ENCODE results near the gene CDADC1. TPM values are rescaled to one million over a fixed set of nuclear protein-coding genes. Genes with fewer than 3 reads are reported as not detected.

CDADC1 gene
- total and polyA plus RNA-seq, 2 of the 13 experiments (the other 11 are each of a cell fraction or from before 2014, with no cell fraction given), result 2.4 to 9.0 TPM

DNA sequence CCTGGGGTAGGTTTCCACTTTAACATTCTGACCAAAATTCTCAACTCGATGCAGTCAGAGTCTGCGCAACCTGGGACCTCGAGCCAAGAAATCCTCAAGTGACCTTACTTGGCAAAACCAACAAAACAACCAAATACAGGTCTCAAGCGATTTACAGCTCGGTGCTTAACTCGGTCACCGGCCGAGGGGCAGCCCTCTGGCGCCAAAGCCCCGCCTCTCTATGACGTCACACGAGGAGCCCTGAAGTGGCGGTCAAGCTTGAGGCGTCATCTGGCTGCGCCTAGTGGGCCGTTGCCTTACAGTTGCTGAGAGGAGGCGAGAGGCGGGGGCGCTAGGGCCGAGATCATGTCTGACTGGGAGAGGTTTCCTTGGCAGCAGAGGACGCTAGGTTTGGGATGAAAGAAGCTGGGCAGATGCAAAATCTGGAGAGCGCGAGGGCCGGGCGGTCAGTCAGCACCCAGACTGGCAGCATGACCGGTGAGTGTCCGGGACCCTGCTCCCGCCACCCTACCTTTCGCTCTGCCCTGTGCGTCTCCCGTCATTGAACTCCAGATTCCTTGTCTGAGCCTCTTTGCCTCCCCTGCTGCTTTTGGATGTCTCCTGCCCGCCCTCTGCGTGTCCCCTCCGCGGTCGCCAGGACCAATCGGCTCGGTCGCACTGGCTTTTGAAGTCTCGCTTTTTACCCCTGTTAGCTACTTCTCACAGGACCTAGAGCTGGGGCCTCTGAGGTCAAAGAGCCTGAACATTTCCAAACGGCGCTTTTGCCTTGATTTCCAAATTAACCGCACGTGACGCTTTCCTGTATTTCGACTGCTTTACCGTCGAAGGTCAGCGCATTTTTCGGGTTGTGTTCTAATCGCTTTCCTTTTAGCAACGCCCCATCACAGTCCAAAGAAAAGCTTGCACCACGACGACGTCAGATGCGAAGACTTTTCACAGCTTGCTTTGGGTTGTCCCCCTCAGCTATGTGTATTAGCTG lies at the start of gene CDADC1 (continued):
- peak; percentile 79; the same call in 1 of the 2 replicates for TF ChIP-seq EEA1 (CRISPR knock-in tag; IDR thresholded peaks at IDR 0.05; ENCODE audit: borderline replicate concordance)
- no peak for TF ChIP-seq KDM6A (CRISPR knock-in tag; IDR thresholded peaks at IDR 0.05; ENCODE audit: low read depth)
- no peak for TF ChIP-seq TCF7 (IDR thresholded peaks at IDR 0.05; ENCODE audit: low read depth)
- TF ChIP-seq, protein P1, sequence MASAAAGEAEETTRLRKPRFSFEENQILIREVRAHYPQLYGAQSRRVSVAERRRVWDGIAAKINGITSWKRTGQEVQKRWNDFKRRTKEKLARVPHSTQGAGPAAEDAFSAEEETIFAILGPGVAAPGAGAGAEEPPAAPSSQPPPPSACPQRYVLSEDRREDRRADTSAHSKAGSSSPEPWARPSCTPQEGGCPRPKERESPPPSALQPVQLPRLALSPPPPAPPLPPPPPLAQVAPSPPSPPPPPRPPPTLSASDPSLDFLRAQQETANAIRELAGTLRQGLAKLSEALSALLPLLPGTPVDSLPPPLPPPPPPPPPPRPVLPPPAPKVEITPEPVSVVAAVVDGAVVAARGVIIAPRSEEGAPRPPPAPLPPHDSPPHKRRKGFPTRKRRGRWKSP (CRISPR knock-in tag; IDR thresholded peaks at IDR 0.05), result no peak; the same call in 1 of the 2 replicates
- no peak for TF ChIP-seq ZNF841 (CRISPR knock-in tag; IDR thresholded peaks at IDR 0.05; ENCODE audit: borderline replicate concordance)
- no peak for TF ChIP-seq AKAP8 (CRISPR knock-in tag; IDR thresholded peaks at IDR 0.05)
- no peak for TF ChIP-seq ZNF10 (CRISPR knock-in tag; IDR thresholded peaks at IDR 0.05; ENCODE audit: borderline replicate concordance, low read depth)
- no peak for TF ChIP-seq RARA (CRISPR knock-in tag; IDR thresholded peaks at IDR 0.05)
- TF ChIP-seq HDAC6 (IDR thresholded peaks at IDR 0.05; ENCODE audit: low read depth, low read length), result no peak
- TF ChIP-seq, protein P2, sequence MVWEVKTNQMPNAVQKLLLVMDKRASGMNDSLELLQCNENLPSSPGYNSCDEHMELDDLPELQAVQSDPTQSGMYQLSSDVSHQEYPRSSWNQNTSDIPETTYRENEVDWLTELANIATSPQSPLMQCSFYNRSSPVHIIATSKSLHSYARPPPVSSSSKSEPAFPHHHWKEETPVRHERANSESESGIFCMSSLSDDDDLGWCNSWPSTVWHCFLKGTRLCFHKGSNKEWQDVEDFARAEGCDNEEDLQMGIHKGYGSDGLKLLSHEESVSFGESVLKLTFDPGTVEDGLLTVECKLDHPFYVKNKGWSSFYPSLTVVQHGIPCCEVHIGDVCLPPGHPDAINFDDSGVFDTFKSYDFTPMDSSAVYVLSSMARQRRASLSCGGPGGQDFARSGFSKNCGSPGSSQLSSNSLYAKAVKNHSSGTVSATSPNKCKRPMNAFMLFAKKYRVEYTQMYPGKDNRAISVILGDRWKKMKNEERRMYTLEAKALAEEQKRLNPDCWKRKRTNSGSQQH (CRISPR knock-in tag; IDR thresholded peaks at IDR 0.05; ENCODE audit: low read depth), result peak; percentile 25; the same call in 1 of the 2 replicates
- TF ChIP-seq, protein P3, sequence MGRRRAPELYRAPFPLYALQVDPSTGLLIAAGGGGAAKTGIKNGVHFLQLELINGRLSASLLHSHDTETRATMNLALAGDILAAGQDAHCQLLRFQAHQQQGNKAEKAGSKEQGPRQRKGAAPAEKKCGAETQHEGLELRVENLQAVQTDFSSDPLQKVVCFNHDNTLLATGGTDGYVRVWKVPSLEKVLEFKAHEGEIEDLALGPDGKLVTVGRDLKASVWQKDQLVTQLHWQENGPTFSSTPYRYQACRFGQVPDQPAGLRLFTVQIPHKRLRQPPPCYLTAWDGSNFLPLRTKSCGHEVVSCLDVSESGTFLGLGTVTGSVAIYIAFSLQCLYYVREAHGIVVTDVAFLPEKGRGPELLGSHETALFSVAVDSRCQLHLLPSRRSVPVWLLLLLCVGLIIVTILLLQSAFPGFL (CRISPR knock-in tag; IDR thresholded peaks at IDR 0.05), result no peak
- TF ChIP-seq ARNT (IDR thresholded peaks at IDR 0.05), result no peak
- TF ChIP-seq NFIC (IDR thresholded peaks at IDR 0.05; ENCODE audit: low read length), result no peak
- TF ChIP-seq ZNF224 (CRISPR knock-in tag; IDR thresholded peaks at IDR 0.05), result peak; percentile 14; the same call in 1 of the 2 replicates
- TF ChIP-seq, protein P4, sequence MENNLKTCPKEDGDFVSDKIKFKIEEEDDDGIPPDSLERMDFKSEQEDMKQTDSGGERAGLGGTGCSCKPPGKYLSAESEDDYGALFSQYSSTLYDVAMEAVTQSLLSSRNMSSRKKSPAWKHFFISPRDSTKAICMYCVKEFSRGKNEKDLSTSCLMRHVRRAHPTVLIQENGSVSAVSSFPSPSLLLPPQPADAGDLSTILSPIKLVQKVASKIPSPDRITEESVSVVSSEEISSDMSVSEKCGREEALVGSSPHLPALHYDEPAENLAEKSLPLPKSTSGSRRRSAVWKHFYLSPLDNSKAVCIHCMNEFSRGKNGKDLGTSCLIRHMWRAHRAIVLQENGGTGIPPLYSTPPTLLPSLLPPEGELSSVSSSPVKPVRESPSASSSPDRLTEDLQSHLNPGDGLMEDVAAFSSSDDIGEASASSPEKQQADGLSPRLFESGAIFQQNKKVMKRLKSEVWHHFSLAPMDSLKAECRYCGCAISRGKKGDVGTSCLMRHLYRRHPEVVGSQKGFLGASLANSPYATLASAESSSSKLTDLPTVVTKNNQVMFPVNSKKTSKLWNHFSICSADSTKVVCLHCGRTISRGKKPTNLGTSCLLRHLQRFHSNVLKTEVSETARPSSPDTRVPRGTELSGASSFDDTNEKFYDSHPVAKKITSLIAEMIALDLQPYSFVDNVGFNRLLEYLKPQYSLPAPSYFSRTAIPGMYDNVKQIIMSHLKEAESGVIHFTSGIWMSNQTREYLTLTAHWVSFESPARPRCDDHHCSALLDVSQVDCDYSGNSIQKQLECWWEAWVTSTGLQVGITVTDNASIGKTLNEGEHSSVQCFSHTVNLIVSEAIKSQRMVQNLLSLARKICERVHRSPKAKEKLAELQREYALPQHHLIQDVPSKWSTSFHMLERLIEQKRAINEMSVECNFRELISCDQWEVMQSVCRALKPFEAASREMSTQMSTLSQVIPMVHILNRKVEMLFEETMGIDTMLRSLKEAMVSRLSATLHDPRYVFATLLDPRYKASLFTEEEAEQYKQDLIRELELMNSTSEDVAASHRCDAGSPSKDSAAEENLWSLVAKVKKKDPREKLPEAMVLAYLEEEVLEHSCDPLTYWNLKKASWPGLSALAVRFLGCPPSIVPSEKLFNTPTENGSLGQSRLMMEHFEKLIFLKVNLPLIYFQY (CRISPR knock-in tag; IDR thresholded peaks at IDR 0.05; ENCODE audit: borderline replicate concordance), result peak; percentile 46; the same call in 1 of the 2 replicates
- TF ChIP-seq ZMYM4 (CRISPR knock-in tag; IDR thresholded peaks at IDR 0.05), result peak; percentile 98
- no peak; the same call in 1 of the 2 replicates for TF ChIP-seq ZNF780A (CRISPR knock-in tag; IDR thresholded peaks at IDR 0.05)
- no peak for TF ChIP-seq JUNB (CRISPR knock-in tag; IDR thresholded peaks at IDR 0.05; ENCODE audit: borderline replicate concordance)
- TF ChIP-seq ZNF510 (CRISPR knock-in tag; IDR thresholded peaks at IDR 0.05; ENCODE audit: low read depth), result no peak
- peak; percentile 74; the same call in 1 of the 2 replicates for TF ChIP-seq ZNF776 (CRISPR knock-in tag; IDR thresholded peaks at IDR 0.05)
- TF ChIP-seq NR2C2 (CRISPR knock-in tag; IDR thresholded peaks at IDR 0.05; ENCODE audit: borderline replicate concordance), result peak; percentile 51; the same call in 1 of the 2 replicates
- no peak for TF ChIP-seq IRX3 (CRISPR knock-in tag; IDR thresholded peaks at IDR 0.05; ENCODE audit: borderline replicate concordance, low read depth)

All from HepG2 (cell line).